OCI-LY1 (cell line): Measurements from ENCODE around the gene ZNF785.
"Not testable (repeated sequence)": the region's sequence is repeated elsewhere in the genome, so short reads cannot be mapped to it uniquely, and the experiment has no call there.

Experiments used
- H2AFZ ChIP-seq: fragments of 200-600 bp; sonication (generic), shearing (Covaris generic); 2 replicates; pipeline ENCODE4 v1.6.0; 2014; ENCODE audit warnings: antibody characterized with exemption, mild to moderate bottlenecking, low read length
- H3F3A ChIP-seq: fragments of 200-600 bp; sonication (generic), shearing (Covaris generic); 2 replicates; pipeline ENCODE4 v1.6.0; 2014; ENCODE audit warnings: mild to moderate bottlenecking, antibody characterized with exemption, low read length, moderate library complexity; ENCODE audit not compliant: insufficient read depth
- H3K27ac ChIP-seq: fragments of 200-600 bp; sonication (generic); 2 replicates; pipeline ENCODE4 v1.5.1; 2014; ENCODE audit warnings: low read length, mixed run types, mild to moderate bottlenecking, low read depth; ENCODE audit not compliant: poor library complexity, severe bottlenecking
- H3K27me3 ChIP-seq: fragments of 200-600 bp; sonication (generic); 2 replicates; pipeline ENCODE4 v1.6.0; 2014; ENCODE audit warnings: antibody characterized with exemption, mild to moderate bottlenecking, low read length, moderate library complexity; ENCODE audit not compliant: insufficient read depth
- H3K36me3 ChIP-seq: fragments of 200-600 bp; sonication (generic); 2 replicates; pipeline ENCODE4 v1.6.1; 2014; ENCODE audit warnings: mild to moderate bottlenecking, antibody characterized with exemption, low read length, moderate library complexity, mixed read lengths; ENCODE audit not compliant: insufficient read depth
- H3K4me1 ChIP-seq: fragments of 200-600 bp; sonication (generic); 2 replicates; pipeline ENCODE4 v1.5.1; 2014; ENCODE audit warnings: mild to moderate bottlenecking, low read length, moderate library complexity; ENCODE audit not compliant: insufficient read depth, severe bottlenecking
- H3K4me2 ChIP-seq: fragments of 200-600 bp; sonication (generic), shearing (Covaris generic); 2 replicates; pipeline ENCODE4 v1.6.1; 2014; ENCODE audit warnings: low read length
- H3K4me3 ChIP-seq: fragments of 200-600 bp; sonication (generic); 2 replicates; pipeline ENCODE4 v1.5.1; 2014; ENCODE audit warnings: low read length, low read depth, mild to moderate bottlenecking, mixed read lengths; ENCODE audit not compliant: poor library complexity, severe bottlenecking
- H3K79me2 ChIP-seq: fragments of 200-600 bp; shearing (Covaris generic); 2 replicates; pipeline ENCODE4 v1.6.1; 2016; ENCODE audit warnings: mixed run types, low read length, mixed read lengths; ENCODE audit not compliant: insufficient read depth
- H3K9ac ChIP-seq: fragments of 200-600 bp; sonication (generic), shearing (Covaris generic); 2 replicates; pipeline ENCODE4 v1.6.1; 2014; ENCODE audit warnings: mild to moderate bottlenecking, low read length, mixed read lengths
- H3K9me2 ChIP-seq: fragments of 200-600 bp; sonication (generic), shearing (Covaris generic); 2 replicates; pipeline ENCODE4 v1.6.1; 2014; ENCODE audit warnings: low read depth, mild to moderate bottlenecking, low read length, mixed read lengths
- H3K9me3 ChIP-seq: fragments of 200-600 bp; shearing (Covaris generic); 2 replicates; pipeline ENCODE4 v1.6.1; 2014; ENCODE audit warnings: low read length, mixed read lengths
- H4K20me1 ChIP-seq: fragments of 200-600 bp; sonication (generic), shearing (Covaris generic); 2 replicates; pipeline ENCODE4 v1.6.0; 2016; ENCODE audit warnings: mild to moderate bottlenecking, low read length; ENCODE audit not compliant: insufficient read depth
- CTCF ChIP-seq: fragments of 200-600 bp; sonication (generic), shearing (Covaris generic); IDR thresholded peaks from 2 replicates; pipeline ENCODE4 v1.5.1; 2017; ENCODE audit warnings: mild to moderate bottlenecking, antibody characterized with exemption, low read length, moderate library complexity, mixed read lengths
- EZH2 ChIP-seq: fragments of 200-600 bp; sonication (generic), shearing (Covaris generic); IDR thresholded peaks from 2 replicates; pipeline ENCODE4 v1.8.0; 2017; ENCODE audit warnings: borderline replicate concordance, mixed run types, mild to moderate bottlenecking, antibody characterized with exemption, low read length, moderate library complexity, mixed read lengths

The ZNF785 gene

GRCh38 chr16:30539000-30539964 lies 46.2 kb downstream of the ZNF785 start:
- no peak for TF ChIP-seq EZH2
- Histone ChIP-seq H3K79me2 (no peaks in the 10 kb centered on the region), H2AFZ (no peak overlapping the region), H3K36me3 (no peaks in the 10 kb centered on the region), H3K9me2 (no peaks in the 10 kb centered on the region), H3K4me1 (peaks cover 18% of the 10 kb centered on the region), H3K4me3 (no peak overlapping the region), H3K9ac (no peak overlapping the region), H3K27me3 (no peaks in the 10 kb centered on the region), H4K20me1 (no peaks in the 10 kb centered on the region), H3K27ac (no peak overlapping the region), H3K9me3 (no peaks in the 10 kb centered on the region), H3K4me2 (no peak overlapping the region), H3F3A (no peaks in the 10 kb centered on the region)

GRCh38 chr16:30536391-30537024 lies 49.0 kb downstream of the ZNF785 start:
- not testable (repeated sequence) for H3K79me2 ChIP-seq, H3K9me2 ChIP-seq, H3K36me3 ChIP-seq, H2AFZ ChIP-seq, H3F3A ChIP-seq, H4K20me1 ChIP-seq, H3K27me3 ChIP-seq, H3K9me3 ChIP-seq
- Histone ChIP-seq H3K4me2 (peak overlapping the region; percentile 88), H3K4me3 (peak overlapping the region; percentile 73), H3K4me1 (peaks cover 23% of the 10 kb centered on the region), H3K27ac (peak overlapping the region; percentile 83), H3K9ac (peak overlapping the region; percentile 94)

- peak; percentile 56 for TF ChIP-seq CTCF
- TF ChIP-seq EZH2 = no peak
- H3K4me3 ChIP-seq = peak overlapping the region; percentile 73
- no peaks in the 10 kb centered on the region for H4K20me1 ChIP-seq
- H3K27ac ChIP-seq = peak overlapping the region; percentile 83
- no peaks in the 10 kb centered on the region for H3K27me3 ChIP-seq
- H3K4me1 ChIP-seq = peaks cover 25% of the 10 kb centered on the region
- no peak overlapping the region for H2AFZ ChIP-seq
- H3K9me2 ChIP-seq = no peaks in the 10 kb centered on the region
- H3K9me3 ChIP-seq = no peaks in the 10 kb centered on the region
- peak overlapping the region; percentile 94 for H3K9ac ChIP-seq
- peaks cover 13% of the 10 kb centered on the region for H3K36me3 ChIP-seq
- no peaks in the 10 kb centered on the region for H3F3A ChIP-seq
- no peaks in the 10 kb centered on the region for H3K79me2 ChIP-seq
- H3K4me2 ChIP-seq = peak overlapping the region; percentile 88
Measured at GRCh38 chr16:30535777-30536190, 49.7 kb downstream of the ZNF785 start.

GRCh38 chr16:30535106-30535776 lies 50.3 kb downstream of the ZNF785 start:
- Histone ChIP-seq H4K20me1 (no peaks in the 10 kb centered on the region), H2AFZ (no peak overlapping the region), H3K27me3 (no peaks in the 10 kb centered on the region), H3K4me2 (peak overlapping the region; percentile 88), H3K36me3 (peaks cover 13% of the 10 kb centered on the region), H3F3A (0 out of 2 replicates have a peak, but pooled peaks cover 2% of the 10 kb centered on the region), H3K9ac (peak overlapping the region; percentile 94), H3K79me2 (no peaks in the 10 kb centered on the region), H3K27ac (peak overlapping the region; percentile 83), H3K4me3 (peak overlapping the region; percentile 73), H3K9me2 (no peaks in the 10 kb centered on the region), H3K9me3 (no peaks in the 10 kb centered on the region), H3K4me1 (peaks cover 31% of the 10 kb centered on the region)
- TF ChIP-seq EZH2 = no peak
- TF ChIP-seq CTCF = no peak
